SK-N-SH treated with all-trans-retinoic acid at 6 μM for 48 hours (cell line): ENCODE measurements around the gene SLC16A1.
A peak's percentile ranks its signal among the peaks of the same experiment; 100 is the strongest.

Experiments used
- ATAC-seq: fragments of 200-7000 bp; cut with Tn5 transposase; 3 replicates; pipeline ENCODE4 v1.9.1; 2020; ENCODE audit warnings: mild to moderate bottlenecking, moderate library complexity
- ARNTL ChIP-seq: fragments of 450-650 bp; formaldehyde crosslinking; IDR thresholded peaks from 2 replicates; pipeline ENCODE4 v1.5.0; 2020; ENCODE audit warnings: low read depth, mild to moderate bottlenecking, moderate library complexity, borderline replicate concordance
- BACH2 ChIP-seq: fragments of 250-450 bp; sonication (Bioruptor Pico); IDR thresholded peaks from 2 replicates; pipeline ENCODE4 v1.9.0; 2021; ENCODE audit warnings: mild to moderate bottlenecking, borderline replicate concordance
- CREB5 ChIP-seq: fragments of 250-450 bp; sonication (Bioruptor Pico); IDR thresholded peaks from 2 replicates; pipeline ENCODE4 v1.5.1; 2020; ENCODE audit warnings: low read depth, mild to moderate bottlenecking, moderate library complexity
- CSDC2 ChIP-seq: fragments of 250-450 bp; sonication (Bioruptor Pico); IDR thresholded peaks from 2 replicates; pipeline ENCODE4 v1.5.0; 2020; ENCODE audit warnings: mild to moderate bottlenecking, moderate library complexity
- ESRRG ChIP-seq: fragments of 250-450 bp; sonication (Bioruptor Pico); IDR thresholded peaks from 2 replicates; pipeline ENCODE4 v1.6.1; 2021; ENCODE audit warnings: mild to moderate bottlenecking
- GLIS3 ChIP-seq: fragments of 250-450 bp; sonication (Bioruptor Pico); IDR thresholded peaks from 2 replicates; pipeline ENCODE4 v1.5.0; 2020; ENCODE audit warnings: mild to moderate bottlenecking, moderate library complexity
- ISL1 ChIP-seq: fragments of 250-450 bp; sonication (Bioruptor Pico); IDR thresholded peaks from 2 replicates; pipeline ENCODE4 v2.1.2; 2022; ENCODE audit warnings: mild to moderate bottlenecking, moderate library complexity
- OSR1 ChIP-seq: fragments of 250-450 bp; sonication (Bioruptor Pico); IDR thresholded peaks from 2 replicates; pipeline ENCODE4 v1.8.0; 2022; ENCODE audit warnings: moderate library complexity, mild to moderate bottlenecking, inconsistent platforms
- PATZ1 ChIP-seq: fragments of 250-450 bp; sonication (Bioruptor Pico); IDR thresholded peaks from 2 replicates; pipeline ENCODE4 v1.8.0; 2020; ENCODE audit warnings: mild to moderate bottlenecking, moderate library complexity, borderline replicate concordance
- POU6F1 ChIP-seq: fragments of 250-450 bp; sonication (Bioruptor Pico); IDR thresholded peaks from 2 replicates; pipeline ENCODE4 v1.8.0; 2021; ENCODE audit warnings: low read depth, mild to moderate bottlenecking, moderate library complexity, borderline replicate concordance
- PPARA ChIP-seq: fragments of 250-450 bp; sonication (Bioruptor Pico); IDR thresholded peaks from 2 replicates; pipeline ENCODE4 v1.5.0; 2020; ENCODE audit warnings: mild to moderate bottlenecking, borderline replicate concordance
- RARB ChIP-seq: fragments of 250-450 bp; sonication (Bioruptor Pico); IDR thresholded peaks from 2 replicates; pipeline ENCODE4 v1.8.0; 2021; ENCODE audit warnings: mild to moderate bottlenecking, moderate library complexity
- SNAI2 ChIP-seq: fragments of 250-450 bp; sonication (Bioruptor Pico); IDR thresholded peaks from 2 replicates; pipeline ENCODE4 v1.5.0; 2020; ENCODE audit warnings: mild to moderate bottlenecking, moderate library complexity
- TCF4 ChIP-seq: fragments of 250-450 bp; sonication (Bioruptor Pico); IDR thresholded peaks from 2 replicates; pipeline ENCODE4 v1.8.0; 2021; ENCODE audit warnings: mild to moderate bottlenecking, moderate library complexity, borderline replicate concordance
- TOX ChIP-seq: fragments of 250-450 bp; sonication (Bioruptor Pico); IDR thresholded peaks from 2 replicates; pipeline ENCODE4 v1.8.0; 2021; ENCODE audit warnings: mild to moderate bottlenecking, moderate library complexity, borderline replicate concordance
- TSHZ2 ChIP-seq: fragments of 250-450 bp; sonication (Bioruptor Pico); IDR thresholded peaks from 2 replicates; pipeline ENCODE4 v1.5.0; 2020; ENCODE audit warnings: mild to moderate bottlenecking, moderate library complexity
- ZC3H10 ChIP-seq: fragments of 250-450 bp; sonication (Bioruptor Pico); IDR thresholded peaks from 2 replicates; pipeline ENCODE4 v1.5.1; 2021; ENCODE audit warnings: mild to moderate bottlenecking, moderate library complexity
- ZFP3 ChIP-seq: fragments of 250-450 bp; sonication (Bioruptor Pico); IDR thresholded peaks from 2 replicates; pipeline ENCODE4 v1.5.0; 2020; ENCODE audit warnings: mild to moderate bottlenecking, moderate library complexity
- ZFP30 ChIP-seq: fragments of 450-650 bp; formaldehyde crosslinking; IDR thresholded peaks from 2 replicates; pipeline ENCODE4 v1.5.0; 2022; ENCODE audit warnings: mild to moderate bottlenecking, moderate library complexity
- ZNF565 ChIP-seq: fragments of 450-650 bp; formaldehyde crosslinking; conservative IDR thresholded peaks from 2 replicates; pipeline ENCODE4 v1.5.0; 2020; ENCODE audit warnings: low read depth, mild to moderate bottlenecking, moderate library complexity
- ZNF70 ChIP-seq: fragments of 450-650 bp; formaldehyde crosslinking; IDR thresholded peaks from 2 replicates; pipeline ENCODE4 v1.5.0; 2020; ENCODE audit warnings: mild to moderate bottlenecking, moderate library complexity
- ZNF8 ChIP-seq: fragments of 450-650 bp; formaldehyde crosslinking; IDR thresholded peaks from 2 replicates; pipeline ENCODE4 v1.5.0; 2020; ENCODE audit warnings: mild to moderate bottlenecking, moderate library complexity

Gene SLC16A1

GRCh38 chr1:112866981-112867380 is 89.0 kb downstream of the SLC16A1 start:
- no peak for ATAC-seq
- TF ChIP-seq TOX (CRISPR knock-in tag) (no peak), ZC3H10 (CRISPR knock-in tag) (no peak), CSDC2 (CRISPR knock-in tag) (no peak), TSHZ2 (CRISPR knock-in tag) (no peak), RARB (CRISPR knock-in tag) (no peak), ZNF8 (CRISPR knock-in tag) (no peak), POU6F1 (CRISPR knock-in tag) (no peak), ZNF70 (CRISPR knock-in tag) (no peak), TCF4 (no peak), ZFP3 (CRISPR knock-in tag) (no peak), BACH2 (CRISPR knock-in tag) (no peak), PPARA (CRISPR knock-in tag) (no peak), ZFP30 (no peak), ISL1 (no peak), SNAI2 (no peak), CREB5 (CRISPR knock-in tag) (no peak), ARNTL (CRISPR knock-in tag) (no peak), PATZ1 (no peak)

GRCh38 chr1:112866151-112866550 is 89.8 kb downstream of the SLC16A1 start:
- ATAC-seq, result peak; percentile 90
- no peak for TF ChIP-seq TOX (CRISPR knock-in tag)
- no peak for TF ChIP-seq ZFP30
- TF ChIP-seq ZC3H10 (CRISPR knock-in tag), result no peak
- no peak for TF ChIP-seq ARNTL (CRISPR knock-in tag)
- TF ChIP-seq SNAI2, result no peak
- no peak for TF ChIP-seq ESRRG (CRISPR knock-in tag)
- TF ChIP-seq PPARA (CRISPR knock-in tag), result no peak
- TF ChIP-seq PATZ1, result no peak
- no peak for TF ChIP-seq BACH2 (CRISPR knock-in tag)
- no peak for TF ChIP-seq ZNF70 (CRISPR knock-in tag)
- no peak for TF ChIP-seq OSR1
- no peak for TF ChIP-seq ZNF8 (CRISPR knock-in tag)
- TF ChIP-seq CSDC2 (CRISPR knock-in tag), result no peak
- TF ChIP-seq, all 23 proteins: peak for 0

GRCh38 chr1:112862753-112863426 is 93.1 kb downstream of the SLC16A1 start:
- ATAC-seq, result no peak
- TF ChIP-seq PPARA (CRISPR knock-in tag), result no peak
- no peak for TF ChIP-seq ZNF565 (CRISPR knock-in tag)
- TF ChIP-seq TOX (CRISPR knock-in tag), result no peak
- no peak for TF ChIP-seq GLIS3 (CRISPR knock-in tag)
- TF ChIP-seq PATZ1, result no peak
- TF ChIP-seq ZNF70 (CRISPR knock-in tag), result no peak
- TF ChIP-seq SNAI2, result no peak
- no peak for TF ChIP-seq CSDC2 (CRISPR knock-in tag)
- TF ChIP-seq TSHZ2 (CRISPR knock-in tag), result no peak
- TF ChIP-seq ESRRG (CRISPR knock-in tag), result no peak
- TF ChIP-seq ZFP30, result no peak
- TF ChIP-seq, all 23 proteins: peak for 0
